NCI-H128 (cell line): ENCODE measurements around the gene DNAAF2.
"Not testable (repeated sequence)": the region's sequence is repeated elsewhere in the genome, so short reads cannot be mapped to it uniquely, and the experiment has no call there.

Experiments used
- DNase-seq: peaks from one replicate; lab custom pipeline; 2025; ENCODE audit not compliant: unreplicated experiment; lab: John Stamatoyannopoulos, UW

The DNAAF2 gene

GRCh38 chr14:49622022-49622607 is 12.9 kb downstream of the DNAAF2 start:
- DNase-seq, result no peak

GRCh38 chr14:49621114-49621881 is 13.7 kb downstream of the DNAAF2 start:
- DNase-seq, result no peak

GRCh38 chr14:49620182-49621113 is 14.6 kb downstream of the DNAAF2 start, which contains the start of the genes MGAT2 and RPL36AL:
TSS of gene MGAT2 (plus strand) at chr14:49620799. CDS start at chr14:49621269, 470 bp downstream.
TSS of gene RPL36AL (minus strand) at chr14:49620626. CDS start at chr14:49619104, 1,522 bp downstream.
- peak; percentile 90 for DNase-seq

GRCh38 chr14:49619730-49620129 is 15.3 kb downstream of the DNAAF2 start:
- no peak for DNase-seq

- not testable (repeated sequence) for DNase-seq
Observed at GRCh38 chr14:49619273-49619672, 15.8 kb downstream of the DNAAF2 start.

GRCh38 chr14:49617852-49618519 is 17.1 kb downstream of the DNAAF2 start:
- no peak for DNase-seq

- no peak for DNase-seq
Observed at GRCh38 chr14:49615776-49616175, 19.3 kb downstream of the DNAAF2 start.

- DNase-seq, result no peak
Observed at GRCh38 chr14:49614196-49614595, 20.8 kb downstream of the DNAAF2 start.

GRCh38 chr14:49612671-49613070 is 22.4 kb downstream of the DNAAF2 start:
- no peak for DNase-seq

GRCh38 chr14:49612251-49612650 is 22.8 kb downstream of the DNAAF2 start:
- no peak for DNase-seq

- no peak for DNase-seq
Observed at GRCh38 chr14:49607583-49607982, 27.5 kb downstream of the DNAAF2 start.

- DNase-seq, result peak; percentile 79
Observed at GRCh38 chr14:49598485-49599300, 36.4 kb downstream of the DNAAF2 start, which contains the start of gene LRR1. TSS of gene LRR1 (plus strand) at chr14:49598940. CDS start at chr14:49599021, 81 bp downstream.

- no peak for DNase-seq
Observed at GRCh38 chr14:49598189-49598484, 36.9 kb downstream of the DNAAF2 start.

GRCh38 chr14:49594347-49595091 is 40.5 kb downstream of the DNAAF2 start:
- no peak for DNase-seq

- no peak for DNase-seq
Observed at GRCh38 chr14:49593016-49593415, 42.0 kb downstream of the DNAAF2 start.

GRCh38 chr14:49589387-49589786 is 45.7 kb downstream of the DNAAF2 start:
- no peak for DNase-seq

- peak; percentile 52 for DNase-seq
Observed at GRCh38 chr14:49586673-49587460, 48.2 kb downstream of the DNAAF2 start.

- DNase-seq, result peak; percentile 97
Observed at GRCh38 chr14:49585803-49586672, 49.0 kb downstream of the DNAAF2 start, which contains the start of gene RPS29. TSS of gene RPS29 (minus strand) at chr14:49586380. CDS start at chr14:49586346, 34 bp downstream.
